Measurements from ENCODE around the gene RNF111. TPM values are rescaled to one million over a fixed set of nuclear protein-coding genes. Genes with fewer than 3 reads are reported as not detected.
"Not testable (repeated sequence)": the region's sequence is repeated elsewhere in the genome, so short reads cannot be mapped to it uniquely, and the experiment has no call there.

Gene RNF111
- total RNA-seq, 1 donor from 2014 or later: 20.3 TPM

GRCh38 chr15:59143281-59143680 is 155.8 kb downstream of the RNF111 start:
- DNase-seq: no peak
- H3K4me1 ChIP-seq: peaks cover 8% of the 10 kb centered on the region
- no peak overlapping the region for H3K4me3 ChIP-seq
- no peak for TF ChIP-seq CTCF (IDR thresholded peaks at IDR 0.05; ENCODE audit: borderline replicate concordance)
- H3K36me3 ChIP-seq: peaks cover 28% of the 10 kb centered on the region
- H3K27me3 ChIP-seq (ENCODE audit: low read depth): no peaks in the 10 kb centered on the region
- H3K27ac ChIP-seq (replicated peaks): no peak overlapping the region
- H3K9me3 ChIP-seq (replicated peaks): no peaks in the 10 kb centered on the region
- intact Hi-C loops (cut with micrococcal nuclease): no loop called here

- H3K9me3 ChIP-seq (replicated peaks); H3K4me3 ChIP-seq; H3K27me3 ChIP-seq (ENCODE audit: low read depth); H3K4me1 ChIP-seq; H3K27ac ChIP-seq (replicated peaks); intact Hi-C loops (cut with micrococcal nuclease); DNase-seq: not testable (repeated sequence)
- TF ChIP-seq CTCF (IDR thresholded peaks at IDR 0.05; ENCODE audit: borderline replicate concordance): peak; percentile 24
- peaks cover 30% of the 10 kb centered on the region for H3K36me3 ChIP-seq
Measured at GRCh38 chr15:59144594-59144993, 157.1 kb downstream of the RNF111 start.

Other genes with a start within 250 kb of the RNF111 start
- gene ADAM10, start 238.0 kb upstream of the RNF111 start, total RNA-seq: 74.0 TPM
- 40.5 TPM for gene MINDY2, start 216.4 kb upstream of the RNF111 start, total RNA-seq
- 47.8 TPM for gene SLTM, start 54.0 kb upstream of the RNF111 start, total RNA-seq
- gene CCNB2, start 117.5 kb downstream of the RNF111 start, total RNA-seq: 0.55 TPM
- not detected for gene LDHAL6B, start 219.2 kb downstream of the RNF111 start, total RNA-seq

All from left ventricle myocardium inferior (tissue), 1 donor.